ENCODE results near the gene INHA.

The INHA gene

GRCh38 chr2:219572237-219573001, at the start of gene INHA:
Gene INHA, plus strand, starts transcription at chr2:219572310. Its CDS starts 65 bp downstream, at chr2:219572375.
- ATAC-seq, result no peak
- TF ChIP-seq CSDC2 (CRISPR knock-in tag; IDR thresholded peaks at IDR 0.05) (no peak), BACH2 (CRISPR knock-in tag; IDR thresholded peaks at IDR 0.05; ENCODE audit: borderline replicate concordance) (no peak), POU6F1 (CRISPR knock-in tag; IDR thresholded peaks at IDR 0.05; ENCODE audit: borderline replicate concordance, low read depth) (no peak), CREB5 (CRISPR knock-in tag; IDR thresholded peaks at IDR 0.05; ENCODE audit: low read depth) (no peak), GLIS3 (CRISPR knock-in tag; IDR thresholded peaks at IDR 0.05) (no peak), ZNF565 (CRISPR knock-in tag; conservative IDR thresholded peaks at IDR 0.05; ENCODE audit: low read depth) (no peak), TSHZ2 (CRISPR knock-in tag; IDR thresholded peaks at IDR 0.05) (no peak), CSRNP3 (CRISPR knock-in tag; IDR thresholded peaks at IDR 0.05) (no peak), ESRRG (CRISPR knock-in tag; IDR thresholded peaks at IDR 0.05) (no peak), ARNTL (CRISPR knock-in tag; IDR thresholded peaks at IDR 0.05; ENCODE audit: borderline replicate concordance, low read depth) (no peak), ZNF8 (CRISPR knock-in tag; IDR thresholded peaks at IDR 0.05) (no peak), ZC3H10 (CRISPR knock-in tag; IDR thresholded peaks at IDR 0.05) (no peak), TCF4 (CRISPR knock-in tag; IDR thresholded peaks at IDR 0.05; ENCODE audit: borderline replicate concordance) (no peak), ZFP30 (CRISPR knock-in tag; IDR thresholded peaks at IDR 0.05) (no peak), PPARA (CRISPR knock-in tag; IDR thresholded peaks at IDR 0.05; ENCODE audit: borderline replicate concordance) (no peak), OSR1 (CRISPR knock-in tag; IDR thresholded peaks at IDR 0.05) (no peak), PATZ1 (CRISPR knock-in tag; IDR thresholded peaks at IDR 0.05; ENCODE audit: borderline replicate concordance) (no peak), ZNF70 (CRISPR knock-in tag; IDR thresholded peaks at IDR 0.05) (no peak), TOX (CRISPR knock-in tag; IDR thresholded peaks at IDR 0.05; ENCODE audit: borderline replicate concordance) (no peak)

- no peak for ATAC-seq
- TF ChIP-seq CSRNP3 (CRISPR knock-in tag; IDR thresholded peaks at IDR 0.05), result no peak
- no peak for TF ChIP-seq CREB5 (CRISPR knock-in tag; IDR thresholded peaks at IDR 0.05; ENCODE audit: low read depth)
- TF ChIP-seq CSDC2 (CRISPR knock-in tag; IDR thresholded peaks at IDR 0.05), result no peak
- TF ChIP-seq TCF4 (CRISPR knock-in tag; IDR thresholded peaks at IDR 0.05; ENCODE audit: borderline replicate concordance), result no peak
These were observed 49.0 kb upstream of the INHA start for GRCh38 chr2:219523031-219523671.
